Testis (tissue), 2 donors: Measurements from ENCODE around the gene OR6B1.

Experiments used
- POLR2A ChIP-seq: fragments of 450-650 bp; IDR thresholded peaks from one replicate; pipeline ENCODE4 v1.6.1; 2017; ENCODE audit warnings: antibody characterized with exemption, mild to moderate bottlenecking, moderate library complexity
- TF ChIP-seq, protein P1 (sequence below), 3 experiments: fragments of 450-650 bp in 2 of 3; fragments of 200-600 bp in 1 of 3; sonication (generic) in 1 of 3; IDR thresholded peaks; one replicate each; pipeline ENCODE4 v1.5.1; 2016 to 2019; ENCODE audit warnings: antibody characterized with exemption in 3 of 3, mild to moderate bottlenecking in 2 of 3, moderate library complexity in 1 of 3

GRCh38 chr7:143965280-143965679 lies 34.8 kb upstream of the OR6B1 start:
- TF ChIP-seq POLR2A, result no peak
- TF ChIP-seq, protein P1, sequence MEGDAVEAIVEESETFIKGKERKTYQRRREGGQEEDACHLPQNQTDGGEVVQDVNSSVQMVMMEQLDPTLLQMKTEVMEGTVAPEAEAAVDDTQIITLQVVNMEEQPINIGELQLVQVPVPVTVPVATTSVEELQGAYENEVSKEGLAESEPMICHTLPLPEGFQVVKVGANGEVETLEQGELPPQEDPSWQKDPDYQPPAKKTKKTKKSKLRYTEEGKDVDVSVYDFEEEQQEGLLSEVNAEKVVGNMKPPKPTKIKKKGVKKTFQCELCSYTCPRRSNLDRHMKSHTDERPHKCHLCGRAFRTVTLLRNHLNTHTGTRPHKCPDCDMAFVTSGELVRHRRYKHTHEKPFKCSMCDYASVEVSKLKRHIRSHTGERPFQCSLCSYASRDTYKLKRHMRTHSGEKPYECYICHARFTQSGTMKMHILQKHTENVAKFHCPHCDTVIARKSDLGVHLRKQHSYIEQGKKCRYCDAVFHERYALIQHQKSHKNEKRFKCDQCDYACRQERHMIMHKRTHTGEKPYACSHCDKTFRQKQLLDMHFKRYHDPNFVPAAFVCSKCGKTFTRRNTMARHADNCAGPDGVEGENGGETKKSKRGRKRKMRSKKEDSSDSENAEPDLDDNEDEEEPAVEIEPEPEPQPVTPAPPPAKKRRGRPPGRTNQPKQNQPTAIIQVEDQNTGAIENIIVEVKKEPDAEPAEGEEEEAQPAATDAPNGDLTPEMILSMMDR (IDR thresholded peaks at IDR 0.05), result no peak
